GM19324 (cell line): ENCODE measurements around the gene NVL.
"Not testable (repeated sequence)": the region's sequence is repeated elsewhere in the genome, so short reads cannot be mapped to it uniquely, and the experiment has no call there.

Source experiments
- ATAC-seq: cut with Tn5 transposase; IDR thresholded peaks from one replicate; pipeline ENCODE4 v1.9.1; 2021; ENCODE audit warnings: mild to moderate bottlenecking, moderate library complexity; ENCODE audit not compliant: unreplicated experiment, low FRiP score

The NVL gene

GRCh38 chr1:224338150-224338838 is 8.3 kb upstream of the NVL start:
- ATAC-seq = no peak

- no peak for ATAC-seq
Measured at GRCh38 chr1:224333939-224334786, 4.2 kb upstream of the NVL start.

GRCh38 chr1:224333309-224333926 is 3.4 kb upstream of the NVL start:
- no peak for ATAC-seq

- no peak for ATAC-seq
Measured at GRCh38 chr1:224331824-224332223, 1.9 kb upstream of the NVL start.

- ATAC-seq = no peak
Measured at GRCh38 chr1:224331326-224331725, 1.4 kb upstream of the NVL start.

- no peak for ATAC-seq
Measured at GRCh38 chr1:224329484-224329841, 509 bp downstream of the NVL start.

GRCh38 chr1:224328644-224329043 is 1.3 kb downstream of the NVL start:
- ATAC-seq = no peak

GRCh38 chr1:224325959-224326358 is 4.0 kb downstream of the NVL start:
- ATAC-seq = no peak

GRCh38 chr1:224321706-224322105 is 8.3 kb downstream of the NVL start:
- no peak for ATAC-seq

- no peak for ATAC-seq
Measured at GRCh38 chr1:224317383-224318045, 12.5 kb downstream of the NVL start.

- ATAC-seq = no peak
Measured at GRCh38 chr1:224312025-224312424, 17.9 kb downstream of the NVL start.

GRCh38 chr1:224311503-224311902 is 18.5 kb downstream of the NVL start:
- not testable (repeated sequence) for ATAC-seq

GRCh38 chr1:224308064-224308463 is 21.9 kb downstream of the NVL start:
- ATAC-seq = no peak

GRCh38 chr1:224304767-224305166 is 25.2 kb downstream of the NVL start:
- no peak for ATAC-seq

- ATAC-seq = no peak
Measured at GRCh38 chr1:224302947-224303346, 27.0 kb downstream of the NVL start.

GRCh38 chr1:224301391-224301790 is 28.6 kb downstream of the NVL start:
- ATAC-seq = no peak

- ATAC-seq = no peak
Measured at GRCh38 chr1:224300346-224300745, 29.6 kb downstream of the NVL start.

GRCh38 chr1:224298346-224299330 is 31.3 kb downstream of the NVL start:
- ATAC-seq = no peak

GRCh38 chr1:224294775-224295174 is 35.2 kb downstream of the NVL start:
- ATAC-seq = no peak

- no peak for ATAC-seq
Measured at GRCh38 chr1:224292419-224292818, 37.6 kb downstream of the NVL start.
